Prostate gland (tissue), 2 donors: ENCODE results near the gene TJAP1.

ENCODE experiments used
- CTCF ChIP-seq, 4 experiments: fragments of 200-600 bp in 2 of 4; fragments of 450-650 bp in 2 of 4; sonication (generic) in 2 of 4; IDR thresholded peaks; 1 replicate in 3 of 4; 2 replicates in 1 of 4; pipeline ENCODE4 v1.5.1; 2016 to 2019; ENCODE audit warnings: antibody characterized with exemption in 4 of 4, mild to moderate bottlenecking in 2 of 4, moderate library complexity in 2 of 4
- POLR2A ChIP-seq: fragments of 450-650 bp; IDR thresholded peaks from one replicate; pipeline ENCODE4 v1.6.1; 2016; ENCODE audit warnings: antibody characterized with exemption, mild to moderate bottlenecking
- POLR2AphosphoS5 ChIP-seq: sonication (generic); formaldehyde crosslinking; IDR thresholded peaks from one replicate; pipeline ENCODE4 v1.6.1; 2017; ENCODE audit warnings: antibody characterized with exemption

GRCh38 chr6:43500921-43501320 is 23.6 kb downstream of the TJAP1 start:
- TF ChIP-seq CTCF (IDR thresholded peaks at IDR 0.05) (no peak), POLR2A (no peak), POLR2AphosphoS5 (no peak)
